Measurements from ENCODE around the gene PYGM. TPM values are rescaled to one million over a fixed set of nuclear protein-coding genes. Genes with fewer than 3 reads are reported as not detected.

Gene PYGM
- total and polyA plus RNA-seq, 2 of the 13 experiments (the other 11 are each of a cell fraction or from before 2014, with no cell fraction given) = 0.11 to 0.12 TPM

- TF ChIP-seq, protein P1, sequence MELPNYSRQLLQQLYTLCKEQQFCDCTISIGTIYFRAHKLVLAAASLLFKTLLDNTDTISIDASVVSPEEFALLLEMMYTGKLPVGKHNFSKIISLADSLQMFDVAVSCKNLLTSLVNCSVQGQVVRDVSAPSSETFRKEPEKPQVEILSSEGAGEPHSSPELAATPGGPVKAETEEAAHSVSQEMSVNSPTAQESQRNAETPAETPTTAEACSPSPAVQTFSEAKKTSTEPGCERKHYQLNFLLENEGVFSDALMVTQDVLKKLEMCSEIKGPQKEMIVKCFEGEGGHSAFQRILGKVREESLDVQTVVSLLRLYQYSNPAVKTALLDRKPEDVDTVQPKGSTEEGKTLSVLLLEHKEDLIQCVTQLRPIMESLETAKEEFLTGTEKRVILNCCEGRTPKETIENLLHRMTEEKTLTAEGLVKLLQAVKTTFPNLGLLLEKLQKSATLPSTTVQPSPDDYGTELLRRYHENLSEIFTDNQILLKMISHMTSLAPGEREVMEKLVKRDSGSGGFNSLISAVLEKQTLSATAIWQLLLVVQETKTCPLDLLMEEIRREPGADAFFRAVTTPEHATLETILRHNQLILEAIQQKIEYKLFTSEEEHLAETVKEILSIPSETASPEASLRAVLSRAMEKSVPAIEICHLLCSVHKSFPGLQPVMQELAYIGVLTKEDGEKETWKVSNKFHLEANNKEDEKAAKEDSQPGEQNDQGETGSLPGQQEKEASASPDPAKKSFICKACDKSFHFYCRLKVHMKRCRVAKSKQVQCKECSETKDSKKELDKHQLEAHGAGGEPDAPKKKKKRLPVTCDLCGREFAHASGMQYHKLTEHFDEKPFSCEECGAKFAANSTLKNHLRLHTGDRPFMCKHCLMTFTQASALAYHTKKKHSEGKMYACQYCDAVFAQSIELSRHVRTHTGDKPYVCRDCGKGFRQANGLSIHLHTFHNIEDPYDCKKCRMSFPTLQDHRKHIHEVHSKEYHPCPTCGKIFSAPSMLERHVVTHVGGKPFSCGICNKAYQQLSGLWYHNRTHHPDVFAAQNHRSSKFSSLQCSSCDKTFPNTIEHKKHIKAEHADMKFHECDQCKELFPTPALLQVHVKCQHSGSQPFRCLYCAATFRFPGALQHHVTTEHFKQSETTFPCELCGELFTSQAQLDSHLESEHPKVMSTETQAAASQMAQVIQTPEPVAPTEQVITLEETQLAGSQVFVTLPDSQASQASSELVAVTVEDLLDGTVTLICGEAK (IDR thresholded peaks at IDR 0.05) = no peak
- TF ChIP-seq, protein P1 (CRISPR knock-in tag; IDR thresholded peaks at IDR 0.05) = no peak; the same call in 1 of the 2 replicates
- TF ChIP-seq ZNF737 (CRISPR knock-in tag; IDR thresholded peaks at IDR 0.05; ENCODE audit: borderline replicate concordance) (no peak), PHF20 (CRISPR knock-in tag; IDR thresholded peaks at IDR 0.05) (peak; percentile 51; the same call in 1 of the 2 replicates), LBX2 (CRISPR knock-in tag; IDR thresholded peaks at IDR 0.05; ENCODE audit: borderline replicate concordance) (no peak), ZNF576 (CRISPR knock-in tag; IDR thresholded peaks at IDR 0.05) (no peak), ZNF281 (CRISPR knock-in tag; IDR thresholded peaks at IDR 0.05; ENCODE audit: borderline replicate concordance) (peak; percentile 77), KMT2A (CRISPR knock-in tag; IDR thresholded peaks at IDR 0.05) (no peak), ZNF230 (CRISPR knock-in tag; IDR thresholded peaks at IDR 0.05) (no peak), SMC3 (IDR thresholded peaks at IDR 0.05; ENCODE audit: low read length) (no peak), KLF12 (CRISPR knock-in tag; IDR thresholded peaks at IDR 0.05; ENCODE audit: borderline replicate concordance) (peak; percentile 57; the same call in 1 of the 2 replicates)
- TF ChIP-seq, protein P2, sequence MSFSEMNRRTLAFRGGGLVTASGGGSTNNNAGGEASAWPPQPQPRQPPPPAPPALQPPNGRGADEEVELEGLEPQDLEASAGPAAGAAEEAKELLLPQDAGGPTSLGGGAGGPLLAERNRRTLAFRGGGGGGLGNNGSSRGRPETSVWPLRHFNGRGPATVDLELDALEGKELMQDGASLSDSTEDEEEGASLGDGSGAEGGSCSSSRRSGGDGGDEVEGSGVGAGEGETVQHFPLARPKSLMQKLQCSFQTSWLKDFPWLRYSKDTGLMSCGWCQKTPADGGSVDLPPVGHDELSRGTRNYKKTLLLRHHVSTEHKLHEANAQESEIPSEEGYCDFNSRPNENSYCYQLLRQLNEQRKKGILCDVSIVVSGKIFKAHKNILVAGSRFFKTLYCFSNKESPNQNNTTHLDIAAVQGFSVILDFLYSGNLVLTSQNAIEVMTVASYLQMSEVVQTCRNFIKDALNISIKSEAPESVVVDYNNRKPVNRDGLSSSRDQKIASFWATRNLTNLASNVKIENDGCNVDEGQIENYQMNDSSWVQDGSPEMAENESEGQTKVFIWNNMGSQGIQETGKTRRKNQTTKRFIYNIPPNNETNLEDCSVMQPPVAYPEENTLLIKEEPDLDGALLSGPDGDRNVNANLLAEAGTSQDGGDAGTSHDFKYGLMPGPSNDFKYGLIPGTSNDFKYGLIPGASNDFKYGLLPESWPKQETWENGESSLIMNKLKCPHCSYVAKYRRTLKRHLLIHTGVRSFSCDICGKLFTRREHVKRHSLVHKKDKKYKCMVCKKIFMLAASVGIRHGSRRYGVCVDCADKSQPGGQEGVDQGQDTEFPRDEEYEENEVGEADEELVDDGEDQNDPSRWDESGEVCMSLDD (CRISPR knock-in tag; IDR thresholded peaks at IDR 0.05; ENCODE audit: borderline replicate concordance) = no peak
These were observed 18.9 kb upstream of the PYGM start, which contains the start of gene SF1 (continued) for GRCh38 chr11:64778473-64779298.

Data from HepG2 (cell line).